ENCODE measurements around the gene ENKD1. TPM values are rescaled to one million over a fixed set of nuclear protein-coding genes. Genes with fewer than 3 reads are reported as not detected.

Gene ENKD1
- total RNA-seq, 1 experiment from 2014 or later = 11.9 TPM

GRCh38 chr16:67656344-67657016, 10.1 kb downstream of the ENKD1 start:
- DNase-seq (ENCODE audit: low spot score) (no peak), ATAC-seq (no peak)
- Mint-ChIP-seq H3K36me3 (0 out of 2 replicates have a peak, but pooled peaks cover 4% of the 10 kb centered on the region), H3K27me3 (ENCODE audit: low read depth) (peaks cover 37% of the 10 kb centered on the region), H3K4me3 (no peak overlapping the region), H3K4me1 (peaks cover 13% of the 10 kb centered on the region), H3K27ac (no peak overlapping the region), H3K9me3 (no peaks in the 10 kb centered on the region)
- no peak for TF ChIP-seq FOXJ3 (CRISPR knock-in tag; IDR thresholded peaks at IDR 0.05; ENCODE audit: borderline replicate concordance)
- no peak for TF ChIP-seq TEAD1 (CRISPR knock-in tag; IDR thresholded peaks at IDR 0.05)
- no peak for TF ChIP-seq SMAD4 (CRISPR knock-in tag; IDR thresholded peaks at IDR 0.05)
- no peak for TF ChIP-seq NFYB (CRISPR knock-in tag; conservative IDR thresholded peaks at IDR 0.05; ENCODE audit: low read depth)
- TF ChIP-seq ZNF512 (CRISPR knock-in tag; IDR thresholded peaks at IDR 0.05; ENCODE audit: borderline replicate concordance) = no peak
- TF ChIP-seq RORB (CRISPR knock-in tag; IDR thresholded peaks at IDR 0.05) = no peak
- TF ChIP-seq RELA (CRISPR knock-in tag; IDR thresholded peaks at IDR 0.05; ENCODE audit: borderline replicate concordance) = no peak
- ChIA-PET POLR2A (no interaction called here), CTCF (interaction anchor here (1.1 kb wide), 1 partner anchor 135 kb away, joined by 3 read pairs; no protein-coding TSS in a partner anchor)

GRCh38 chr16:67655363-67655762, 11.2 kb downstream of the ENKD1 start:
- DNase-seq (ENCODE audit: low spot score) (no peak), ATAC-seq (no peak)
- Mint-ChIP-seq H3K4me3 (peak overlapping the region; percentile 2; the same call in 1 of the 2 replicates), H3K36me3 (0 out of 2 replicates have a peak, but pooled peaks cover 4% of the 10 kb centered on the region), H3K27me3 (ENCODE audit: low read depth) (peaks cover 48% of the 10 kb centered on the region), H3K27ac (no peak overlapping the region), H3K9me3 (no peaks in the 10 kb centered on the region), H3K4me1 (peaks cover 11% of the 10 kb centered on the region; the same call in 1 of the 2 replicates)
- POLR2A ChIA-PET = no interaction called here
- CTCF ChIA-PET = interaction anchor here (1.4 to 2.1 kb wide), 2 partner anchors 8 to 134 kb away, joined by 6 to 8 read pairs; no protein-coding TSS in a partner anchor
- TF ChIP-seq MLX (CRISPR knock-in tag; IDR thresholded peaks at IDR 0.05) (no peak), ZNF138 (CRISPR knock-in tag; conservative IDR thresholded peaks at IDR 0.05) (no peak), ETV6 (CRISPR knock-in tag; IDR thresholded peaks at IDR 0.05) (no peak), CDX4 (CRISPR knock-in tag; IDR thresholded peaks at IDR 0.05; ENCODE audit: borderline replicate concordance) (no peak), ZMAT4 (CRISPR knock-in tag; IDR thresholded peaks at IDR 0.05) (no peak), RELA (CRISPR knock-in tag; IDR thresholded peaks at IDR 0.05; ENCODE audit: borderline replicate concordance) (no peak), SOX15 (CRISPR knock-in tag; IDR thresholded peaks at IDR 0.05) (no peak), TEAD4 (CRISPR knock-in tag; IDR thresholded peaks at IDR 0.05) (no peak), OVOL2 (CRISPR knock-in tag; IDR thresholded peaks at IDR 0.05; ENCODE audit: borderline replicate concordance) (no peak), STAT6 (CRISPR knock-in tag; conservative IDR thresholded peaks at IDR 0.05; ENCODE audit: low read depth) (no peak), FOXP4 (CRISPR knock-in tag; IDR thresholded peaks at IDR 0.05) (no peak), USF1 (CRISPR knock-in tag; IDR thresholded peaks at IDR 0.05) (no peak)

All from WTC11 (cell line).